ENCODE data around the gene RNASE13.
"Not testable (repeated sequence)": the region's sequence is repeated elsewhere in the genome, so short reads cannot be mapped to it uniquely, and the experiment has no call there.

RNASE13 gene

DNA sequence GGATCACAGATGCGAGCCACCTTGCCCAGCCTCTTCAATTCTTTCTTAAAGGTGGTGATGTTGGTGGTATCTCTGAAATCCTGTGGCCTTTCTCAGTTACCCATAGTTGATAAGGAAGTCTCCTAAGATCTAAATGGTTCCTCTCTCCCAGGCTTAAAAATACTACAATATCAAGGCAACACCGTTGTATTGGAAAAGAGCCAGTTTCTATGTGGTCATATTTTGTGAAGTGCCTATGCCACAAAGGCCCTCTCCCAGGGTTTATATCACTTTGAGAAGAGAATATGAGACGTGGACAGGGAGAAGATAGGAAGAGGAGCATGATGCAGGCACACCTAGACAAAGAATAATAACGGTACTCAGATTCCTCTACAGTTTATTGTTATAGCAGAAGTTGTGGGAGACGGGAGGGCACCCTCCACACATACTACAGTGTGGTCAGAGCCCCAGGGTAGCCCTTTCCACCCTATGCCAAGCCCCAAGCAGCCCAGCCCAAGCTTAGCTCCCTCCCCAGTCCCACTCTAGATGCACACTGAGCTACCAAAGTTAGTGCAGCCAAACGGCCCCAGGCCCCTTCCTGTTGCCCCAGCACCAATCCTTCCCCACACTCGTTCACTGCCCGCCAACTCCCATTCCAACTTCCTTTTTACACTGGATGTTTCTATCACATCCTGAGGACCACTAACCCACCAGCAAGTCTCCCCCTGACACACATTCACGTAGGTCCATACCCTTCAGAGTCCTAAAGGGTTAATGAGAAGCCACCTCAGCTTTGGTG, 18.0 kb downstream of the RNASE13 start:
- TF ChIP-seq, protein P1, sequence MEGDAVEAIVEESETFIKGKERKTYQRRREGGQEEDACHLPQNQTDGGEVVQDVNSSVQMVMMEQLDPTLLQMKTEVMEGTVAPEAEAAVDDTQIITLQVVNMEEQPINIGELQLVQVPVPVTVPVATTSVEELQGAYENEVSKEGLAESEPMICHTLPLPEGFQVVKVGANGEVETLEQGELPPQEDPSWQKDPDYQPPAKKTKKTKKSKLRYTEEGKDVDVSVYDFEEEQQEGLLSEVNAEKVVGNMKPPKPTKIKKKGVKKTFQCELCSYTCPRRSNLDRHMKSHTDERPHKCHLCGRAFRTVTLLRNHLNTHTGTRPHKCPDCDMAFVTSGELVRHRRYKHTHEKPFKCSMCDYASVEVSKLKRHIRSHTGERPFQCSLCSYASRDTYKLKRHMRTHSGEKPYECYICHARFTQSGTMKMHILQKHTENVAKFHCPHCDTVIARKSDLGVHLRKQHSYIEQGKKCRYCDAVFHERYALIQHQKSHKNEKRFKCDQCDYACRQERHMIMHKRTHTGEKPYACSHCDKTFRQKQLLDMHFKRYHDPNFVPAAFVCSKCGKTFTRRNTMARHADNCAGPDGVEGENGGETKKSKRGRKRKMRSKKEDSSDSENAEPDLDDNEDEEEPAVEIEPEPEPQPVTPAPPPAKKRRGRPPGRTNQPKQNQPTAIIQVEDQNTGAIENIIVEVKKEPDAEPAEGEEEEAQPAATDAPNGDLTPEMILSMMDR (IDR thresholded peaks at IDR 0.05; ENCODE audit: low read depth, low read length) = no peak
- no peak for DNase-seq
- peaks cover 4% of the 10 kb centered on the region; the same call in 1 of the 2 replicates for H3K4me1 ChIP-seq
- no peaks in the 10 kb centered on the region for H3K36me3 ChIP-seq
- H3K4me3 ChIP-seq (ENCODE audit: low read depth, low read length) = no peak overlapping the region
- no peaks in the 10 kb centered on the region for H3K27me3 ChIP-seq
- no peaks in the 10 kb centered on the region for H3K9me3 ChIP-seq

GRCh38 chr14:21015312-21015711, 19.3 kb downstream of the RNASE13 start:
- DNase-seq = no peak
- H3K4me1 ChIP-seq = peaks cover 4% of the 10 kb centered on the region; the same call in 1 of the 2 replicates
- TF ChIP-seq, protein P1 (IDR thresholded peaks at IDR 0.05; ENCODE audit: low read depth, low read length) = no peak
- H3K9me3 ChIP-seq = no peaks in the 10 kb centered on the region
- H3K4me3 ChIP-seq (ENCODE audit: low read depth, low read length) = no peak overlapping the region
- no peaks in the 10 kb centered on the region for H3K27me3 ChIP-seq
- H3K36me3 ChIP-seq = no peaks in the 10 kb centered on the region

DNA sequence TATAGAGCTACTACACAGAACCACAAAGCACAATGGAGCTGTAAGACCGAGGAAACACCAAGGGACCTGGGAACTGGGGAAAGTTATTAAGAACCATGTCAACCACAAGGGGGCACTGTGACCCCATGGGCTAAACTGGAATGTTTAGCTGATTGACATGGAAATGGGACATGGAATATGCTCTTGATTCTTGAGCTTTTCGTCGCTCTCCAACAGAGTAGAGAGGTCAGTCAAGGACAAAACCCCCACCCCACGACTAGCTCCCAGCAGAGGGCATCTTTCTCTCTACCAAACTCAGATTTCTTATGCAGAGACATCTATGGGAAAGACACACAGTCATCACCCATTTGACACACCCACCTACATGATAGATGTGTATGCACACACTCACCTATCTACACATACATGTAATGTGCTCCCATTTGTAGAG, 19.8 kb downstream of the RNASE13 start:
- peak; percentile 90 for DNase-seq
- TF ChIP-seq, protein P1 (IDR thresholded peaks at IDR 0.05; ENCODE audit: low read depth, low read length) = peak; percentile 97
- Histone ChIP-seq H3K36me3 (no peaks in the 10 kb centered on the region), H3K4me3 (ENCODE audit: low read depth, low read length) (no peak overlapping the region), H3K4me1 (peaks cover 4% of the 10 kb centered on the region; the same call in 1 of the 2 replicates), H3K9me3 (no peaks in the 10 kb centered on the region), H3K27me3 (no peaks in the 10 kb centered on the region)

- no peaks in the 10 kb centered on the region for H3K27me3 ChIP-seq
- no peaks in the 10 kb centered on the region for H3K9me3 ChIP-seq
- H3K4me3 ChIP-seq (ENCODE audit: low read depth, low read length) = no peak overlapping the region
- peaks cover 4% of the 10 kb centered on the region; the same call in 1 of the 2 replicates for H3K4me1 ChIP-seq
- DNase-seq = no peak
- TF ChIP-seq, protein P1 (IDR thresholded peaks at IDR 0.05; ENCODE audit: low read depth, low read length) = no peak
- H3K36me3 ChIP-seq = no peaks in the 10 kb centered on the region
Observed at GRCh38 chr14:21011136-21011535, 23.5 kb downstream of the RNASE13 start.

DNA sequence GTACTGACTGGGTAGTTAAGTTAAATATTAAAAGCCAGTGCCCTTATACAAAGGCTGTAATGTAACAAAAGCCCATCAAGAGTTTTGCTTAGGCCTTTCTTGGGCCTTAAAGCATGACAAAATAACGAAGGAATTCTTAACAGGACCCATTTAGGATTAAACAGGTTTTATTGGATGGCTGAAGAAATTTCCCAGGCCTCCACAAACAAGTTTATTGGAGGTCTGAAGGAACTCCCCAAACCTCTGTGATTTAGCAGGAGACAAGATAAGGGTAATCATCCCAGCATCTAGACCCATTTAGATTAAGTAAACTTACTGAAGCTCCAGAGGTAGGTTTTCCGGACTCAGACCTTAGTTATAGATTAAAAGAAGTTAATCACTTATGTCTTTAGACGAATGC, 24.9 kb downstream of the RNASE13 start:
- H3K27me3 ChIP-seq; H3K4me1 ChIP-seq; DNase-seq; H3K9me3 ChIP-seq; H3K4me3 ChIP-seq (ENCODE audit: low read depth, low read length); H3K36me3 ChIP-seq: not testable (repeated sequence)

- H3K36me3 ChIP-seq = no peaks in the 10 kb centered on the region
- H3K4me3 ChIP-seq (ENCODE audit: low read depth, low read length) = no peak overlapping the region
- TF ChIP-seq, protein P1 (IDR thresholded peaks at IDR 0.05; ENCODE audit: low read depth, low read length) = no peak
- no peaks in the 10 kb centered on the region for H3K9me3 ChIP-seq
- DNase-seq = no peak
- no peaks in the 10 kb centered on the region for H3K27me3 ChIP-seq
- H3K4me1 ChIP-seq = peaks cover 9% of the 10 kb centered on the region
Observed at GRCh38 chr14:21003788-21004346, 30.7 kb downstream of the RNASE13 start.
